T-helper 1 cell (primary cell): ENCODE data around the gene IHH.

ENCODE experiments used
- DNase-seq, 5 donors: peaks; one replicate each; pipeline ENCODE4 v3.0.0-alpha.2; 2012 to 2020

IHH gene

DNA sequence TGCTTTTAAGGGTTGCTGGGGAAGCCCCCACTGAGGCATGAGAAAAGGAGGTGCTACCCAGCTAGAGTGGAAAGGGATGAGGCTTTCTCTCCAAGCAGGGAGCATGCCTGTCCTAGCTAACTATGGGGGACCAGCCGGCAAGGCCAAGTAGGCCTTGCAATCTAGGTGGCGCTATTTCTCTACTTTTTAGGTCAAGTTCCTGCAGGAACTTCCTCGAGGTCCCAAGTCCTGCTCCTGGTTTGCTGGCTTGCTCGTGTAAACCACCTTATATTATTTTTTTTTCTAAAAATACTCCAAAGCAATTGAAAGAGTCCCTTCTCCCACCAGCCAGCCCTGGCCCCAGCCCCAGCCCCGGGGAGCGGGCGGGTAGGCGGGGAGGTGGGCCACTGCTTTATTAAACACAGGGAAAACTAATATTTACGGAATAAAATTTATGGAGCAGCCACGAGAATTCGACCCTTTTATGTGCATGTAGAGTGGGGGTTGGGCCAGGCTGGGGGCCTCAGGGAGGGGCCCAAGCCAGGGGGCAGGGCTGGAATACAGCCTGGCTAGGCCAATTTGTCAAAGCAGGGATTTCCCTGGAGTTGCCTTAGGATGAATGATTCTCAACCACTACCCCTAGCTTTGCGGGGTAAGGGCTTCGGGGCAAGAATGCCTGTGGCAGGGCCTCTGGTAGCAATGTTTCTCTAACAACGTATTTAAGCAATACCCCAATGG is 12.8 kb upstream of the IHH start:
- peak in 1 of 5 donors; percentile 21 for DNase-seq

DNA sequence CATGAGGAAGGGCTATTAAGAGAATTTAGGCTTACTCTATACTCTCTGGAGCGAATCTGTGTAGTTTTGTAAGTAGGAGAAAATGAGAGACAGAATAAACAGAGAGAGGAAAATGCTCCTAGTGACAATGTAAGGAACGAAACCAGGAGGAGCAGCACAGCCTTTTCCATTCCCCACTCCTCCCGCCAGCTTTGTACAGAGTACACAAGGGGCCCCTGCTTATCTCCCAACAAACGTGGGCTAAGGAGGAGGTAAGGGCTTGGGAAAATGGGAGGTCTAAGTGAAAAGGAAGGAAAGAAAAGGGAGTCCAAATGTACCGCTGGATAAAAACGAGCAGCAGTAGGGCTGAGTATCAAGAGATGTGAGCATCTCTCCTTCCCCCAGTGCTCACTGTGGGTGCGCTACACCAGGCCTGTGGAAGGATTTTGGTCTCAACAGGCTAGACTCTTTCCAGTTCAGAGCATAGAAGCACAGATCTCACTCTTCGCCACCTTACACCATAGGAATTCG is 12.1 kb upstream of the IHH start:
- no peak for DNase-seq

DNA sequence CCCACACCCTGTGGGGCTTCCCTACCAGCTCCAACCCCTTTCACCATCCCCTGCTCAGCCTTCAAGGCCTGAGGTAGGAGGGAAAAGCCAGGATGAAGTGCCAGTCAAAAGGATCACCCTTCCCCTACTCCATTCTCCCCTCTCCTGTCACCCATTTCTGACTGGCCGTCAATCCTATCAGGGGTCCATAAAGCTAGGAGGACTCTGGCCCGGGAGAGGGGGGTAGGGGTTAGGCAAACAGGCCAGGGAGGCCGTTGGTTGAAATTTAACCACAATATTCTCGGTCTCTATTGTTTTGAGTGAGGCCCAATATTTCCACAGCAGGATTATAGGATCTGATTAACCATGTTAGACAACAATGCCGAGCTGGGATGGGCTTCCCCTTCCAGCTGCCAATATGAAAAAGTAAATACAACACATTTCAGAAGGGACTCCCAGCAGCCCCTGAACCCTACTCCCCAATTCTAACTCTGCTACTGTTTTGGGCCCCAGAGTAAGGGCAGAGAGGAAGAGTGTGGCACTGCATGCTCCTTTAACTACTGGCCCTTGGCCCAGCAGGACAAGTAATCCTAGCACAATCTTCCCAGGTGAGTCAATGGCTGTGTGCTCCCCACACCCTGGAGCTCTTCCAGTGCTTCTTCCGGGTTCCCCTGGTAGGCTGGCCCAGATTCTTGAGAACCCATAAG is 10.6 kb upstream of the IHH start:
- DNase-seq = no peak

DNA sequence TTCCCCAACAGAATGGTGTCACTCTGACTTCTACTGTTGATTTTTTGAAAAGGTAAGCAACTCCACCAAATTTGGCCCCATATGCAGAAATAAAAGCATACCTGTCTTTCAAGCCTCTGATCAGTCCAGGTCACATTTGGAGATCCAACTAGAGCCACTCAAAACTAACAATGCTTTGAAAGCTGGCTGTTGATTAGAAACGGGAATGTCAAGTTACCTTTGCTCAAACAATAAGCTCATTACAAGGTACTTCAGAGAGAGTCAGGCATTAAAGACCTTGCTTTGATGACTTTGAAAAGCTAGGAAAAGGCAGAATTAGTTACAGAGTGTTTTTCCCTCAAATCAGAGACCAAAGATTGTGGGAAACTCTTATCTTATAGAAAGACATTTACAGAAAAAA is 4.8 kb upstream of the IHH start:
- no peak for DNase-seq

DNA sequence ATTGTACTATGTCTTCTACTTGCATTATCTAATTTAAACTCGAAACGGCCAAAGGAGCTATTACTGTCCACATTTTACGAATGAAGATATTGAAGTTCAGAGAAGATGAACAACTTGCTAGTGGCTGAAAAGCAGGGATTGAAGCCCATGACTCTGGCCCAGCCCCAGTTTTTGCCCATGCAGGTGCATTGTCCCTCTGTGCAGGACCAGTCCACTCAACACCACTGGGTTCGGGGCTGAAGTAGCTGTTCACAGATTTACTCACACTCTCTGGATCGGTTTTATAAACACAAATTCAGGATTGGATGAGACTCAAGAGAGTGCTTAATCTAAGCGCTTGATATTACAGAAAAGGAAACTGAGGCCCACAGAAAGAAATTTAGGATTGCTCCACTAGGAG is 1.4 kb upstream of the IHH start:
- DNase-seq = no peak

DNA sequence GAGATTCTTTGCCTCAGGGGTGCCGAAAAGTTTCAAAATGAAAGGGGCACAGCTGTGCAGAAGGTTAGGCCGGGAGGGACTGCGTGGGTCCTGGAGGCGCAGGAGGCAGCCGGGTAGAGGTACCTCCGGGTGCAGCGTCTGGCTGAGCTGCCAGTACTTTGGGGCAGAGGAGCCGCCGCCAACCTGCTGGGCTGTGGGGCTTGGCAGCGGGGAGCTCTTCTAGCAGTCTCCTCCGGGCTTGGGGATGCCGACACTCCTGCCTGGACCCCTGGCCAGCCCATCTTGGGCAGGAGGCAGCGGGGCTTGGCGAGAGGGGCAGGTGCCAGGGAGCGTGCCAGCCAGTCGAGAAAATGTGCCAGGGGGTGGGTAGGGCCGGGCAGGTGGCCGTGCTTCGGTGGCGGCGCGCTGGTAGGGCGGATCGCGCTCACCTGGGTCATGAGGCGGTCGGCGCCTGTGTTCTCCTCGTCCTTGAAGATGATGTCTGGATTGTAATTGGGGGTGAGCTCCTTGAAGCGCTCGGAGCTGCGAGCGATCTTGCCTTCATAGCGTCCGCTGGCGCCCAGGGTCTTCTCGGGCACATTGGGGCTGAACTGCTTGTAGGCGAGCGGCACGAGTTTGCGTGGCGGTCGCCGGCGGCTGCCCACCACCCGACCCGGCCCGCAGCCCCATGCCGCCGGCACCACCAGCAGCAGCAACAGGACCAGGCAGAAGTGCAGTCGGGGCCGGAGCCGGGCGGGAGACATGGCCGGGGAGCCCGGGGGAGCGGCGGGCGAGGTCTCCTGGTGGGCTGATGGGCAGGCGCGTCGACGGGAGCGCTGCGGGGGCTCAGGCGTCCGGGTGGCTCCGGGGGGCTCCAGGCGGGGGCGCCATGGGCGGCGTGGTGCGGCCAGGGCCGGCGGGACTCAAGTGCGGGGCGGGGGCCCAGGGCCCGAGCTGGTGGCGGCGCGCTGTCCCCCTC is 717 bp downstream of the IHH start:
- DNase-seq = no peak

DNA sequence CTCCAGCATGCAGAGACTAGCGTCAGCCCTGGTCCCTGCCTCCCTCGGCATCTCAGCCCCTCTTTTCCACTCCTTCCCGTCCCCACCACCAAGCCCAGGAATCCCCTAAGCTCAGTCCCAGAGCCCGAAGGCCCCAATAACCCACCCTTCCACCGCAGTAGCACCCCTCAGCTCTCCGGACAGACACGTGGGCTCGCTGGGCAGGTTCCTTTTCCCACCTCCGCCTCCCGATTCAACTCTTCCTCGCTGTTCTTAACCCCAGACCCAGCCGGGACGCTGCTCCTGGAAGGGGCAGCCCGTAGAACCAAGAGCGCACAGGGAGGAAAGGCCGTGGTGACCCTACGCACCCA is 1.4 kb downstream of the IHH start:
- DNase-seq = no peak

DNA sequence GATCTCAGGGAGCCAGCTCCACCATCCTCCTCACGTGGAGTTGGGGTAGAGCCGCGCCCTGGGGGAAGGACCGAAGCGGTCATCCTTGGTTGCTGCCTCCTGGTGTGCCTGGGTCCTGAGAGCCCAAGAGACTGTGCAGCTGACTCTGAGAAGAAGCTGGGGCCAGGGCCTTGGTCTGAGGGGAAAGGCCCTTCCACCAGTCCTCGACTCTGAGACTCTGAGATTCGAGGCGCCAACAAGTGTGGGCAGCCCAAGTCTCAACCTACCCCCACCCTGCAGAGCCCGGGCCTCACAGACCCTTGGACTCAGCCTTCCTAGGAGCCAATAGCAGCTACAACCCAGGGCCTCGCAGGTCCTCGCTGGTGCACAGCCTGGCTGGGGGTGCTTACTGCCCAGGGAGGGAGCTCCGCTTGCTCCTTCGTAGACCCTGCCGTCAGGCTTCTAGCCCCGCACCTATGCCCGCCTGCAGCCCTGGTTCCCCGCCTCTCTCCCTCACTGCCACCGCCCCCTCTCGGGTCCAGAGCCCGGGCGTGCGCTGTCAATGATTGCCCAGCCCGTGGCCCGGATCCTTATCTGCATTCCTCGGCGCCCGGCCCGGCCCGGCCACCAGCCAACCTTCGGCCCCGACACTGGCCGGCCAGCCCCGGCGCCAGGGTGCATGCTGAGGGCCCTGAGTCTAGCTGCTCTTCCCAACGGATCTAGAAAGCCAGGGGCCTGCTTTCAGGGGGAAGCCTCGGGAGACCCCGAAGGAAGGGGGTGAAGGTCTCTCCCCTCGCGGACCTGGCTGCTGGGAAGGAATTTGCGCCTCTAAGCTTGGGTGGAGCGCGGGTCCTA is 2.0 kb downstream of the IHH start:
- DNase-seq = no peak

DNA sequence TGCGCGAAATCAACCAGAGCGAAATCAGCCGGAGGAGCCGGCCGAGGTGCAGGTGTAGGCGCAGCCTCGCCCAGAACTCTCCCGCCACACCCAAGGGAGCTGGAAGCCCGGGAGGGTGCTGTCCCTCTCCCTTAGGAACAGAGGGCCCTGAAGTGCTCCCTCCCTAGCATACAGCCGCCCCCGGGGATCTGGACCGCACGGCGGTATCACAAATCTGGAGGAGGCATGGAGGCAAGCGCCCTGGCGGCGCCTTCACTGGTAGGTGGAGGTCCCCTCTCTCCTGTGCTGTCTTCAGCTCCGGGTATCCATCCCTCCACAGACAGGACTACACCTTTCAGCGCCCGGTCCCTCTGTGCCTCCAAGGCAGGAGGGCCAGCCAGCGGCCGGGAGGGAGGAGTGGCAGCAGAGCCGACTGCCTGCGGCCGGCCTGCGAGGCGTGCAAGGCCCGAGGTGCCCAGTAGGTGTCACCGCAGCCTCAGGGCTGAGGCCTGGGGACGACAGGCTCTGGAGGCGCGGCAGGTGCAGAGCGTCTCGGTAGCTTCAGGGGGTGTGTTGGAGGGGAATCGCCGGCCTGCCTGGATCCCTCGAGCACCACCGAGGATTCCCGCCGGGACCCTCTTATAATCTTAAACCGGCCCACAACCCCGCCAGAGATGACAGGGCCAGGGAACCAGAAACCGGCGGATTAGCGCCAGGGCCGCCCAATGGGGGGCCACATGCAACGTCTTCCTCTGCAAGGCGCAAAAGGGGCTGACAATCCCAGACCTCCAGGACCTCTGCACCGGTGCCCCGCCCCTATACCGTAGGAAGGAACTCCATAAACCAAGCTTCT is 2.8 kb downstream of the IHH start:
- DNase-seq = peak; percentile 47 to 71 (median 66)

DNA sequence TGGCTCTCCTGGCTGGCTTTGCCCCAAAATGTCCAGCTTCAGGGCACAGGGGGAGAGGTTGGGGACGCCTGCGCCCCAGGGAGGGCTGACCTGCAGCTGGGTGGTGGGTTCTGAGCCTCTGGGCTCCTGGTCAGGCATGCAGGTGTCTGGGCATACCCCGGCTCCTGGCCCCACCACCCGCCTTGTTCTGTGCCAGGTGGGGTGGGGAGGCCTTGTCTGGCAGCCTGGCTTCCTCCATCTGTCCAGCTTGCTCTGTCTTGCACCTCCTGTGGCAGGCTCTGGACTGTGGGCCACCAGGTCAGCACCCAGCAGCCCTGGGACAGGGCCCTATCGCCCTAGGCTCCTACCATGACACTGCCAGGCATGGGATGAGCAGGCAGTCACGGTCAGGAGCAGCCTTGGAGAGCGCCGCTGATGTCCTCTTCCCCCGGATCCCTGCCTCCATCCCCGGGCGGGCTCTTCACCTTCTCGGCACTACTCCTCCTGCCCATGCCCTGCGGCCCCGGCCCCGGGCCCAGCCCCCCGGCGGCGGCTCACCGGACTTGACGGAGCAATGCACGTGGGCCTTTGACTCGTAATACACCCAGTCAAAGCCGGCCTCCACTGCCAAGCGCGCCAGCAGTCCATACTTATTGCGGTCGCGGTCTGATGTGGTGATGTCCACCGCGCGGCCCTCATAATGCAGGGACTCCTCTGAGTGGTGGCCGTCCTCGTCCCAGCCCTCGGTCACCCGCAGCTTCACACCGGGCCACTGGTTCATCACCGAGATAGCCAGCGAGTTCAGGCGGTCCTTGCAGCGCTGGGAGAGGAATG is 3.6 kb downstream of the IHH start:
- DNase-seq = no peak

DNA sequence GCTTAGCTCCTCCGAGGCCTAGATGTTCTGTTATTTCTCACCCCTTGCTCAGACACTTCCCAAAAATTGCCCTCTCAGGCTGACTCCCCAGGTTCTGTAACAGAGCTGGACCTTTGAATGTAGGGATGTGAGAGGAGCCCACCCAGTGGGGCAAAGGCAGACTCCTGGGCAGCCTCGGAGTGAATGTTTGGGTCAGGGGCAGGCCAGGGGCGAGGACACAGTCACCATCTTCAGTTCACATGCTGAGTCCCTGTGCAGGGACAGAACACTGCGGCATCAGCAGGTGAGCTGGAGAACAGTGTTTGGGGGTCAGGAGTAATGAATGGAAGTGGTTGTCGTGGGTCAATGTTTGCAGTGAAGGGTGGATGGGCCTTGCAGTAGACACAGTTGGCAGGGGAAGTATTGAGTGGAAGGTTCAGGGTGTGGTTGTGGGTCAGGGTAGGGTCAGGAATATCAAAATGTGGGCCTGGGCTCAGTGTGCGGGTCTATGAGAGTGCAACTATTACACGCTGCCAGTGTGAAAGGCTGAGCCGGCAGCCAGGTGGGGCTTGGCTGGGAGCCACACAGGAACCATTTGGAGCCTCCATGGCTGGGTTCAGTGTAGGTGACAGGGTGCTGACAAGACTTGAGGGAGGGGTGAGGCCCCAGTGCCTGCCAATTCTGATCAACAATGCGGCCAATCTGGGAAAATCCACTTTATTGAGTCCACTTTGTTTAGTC is 4.4 kb downstream of the IHH start:
- DNase-seq = no peak

DNA sequence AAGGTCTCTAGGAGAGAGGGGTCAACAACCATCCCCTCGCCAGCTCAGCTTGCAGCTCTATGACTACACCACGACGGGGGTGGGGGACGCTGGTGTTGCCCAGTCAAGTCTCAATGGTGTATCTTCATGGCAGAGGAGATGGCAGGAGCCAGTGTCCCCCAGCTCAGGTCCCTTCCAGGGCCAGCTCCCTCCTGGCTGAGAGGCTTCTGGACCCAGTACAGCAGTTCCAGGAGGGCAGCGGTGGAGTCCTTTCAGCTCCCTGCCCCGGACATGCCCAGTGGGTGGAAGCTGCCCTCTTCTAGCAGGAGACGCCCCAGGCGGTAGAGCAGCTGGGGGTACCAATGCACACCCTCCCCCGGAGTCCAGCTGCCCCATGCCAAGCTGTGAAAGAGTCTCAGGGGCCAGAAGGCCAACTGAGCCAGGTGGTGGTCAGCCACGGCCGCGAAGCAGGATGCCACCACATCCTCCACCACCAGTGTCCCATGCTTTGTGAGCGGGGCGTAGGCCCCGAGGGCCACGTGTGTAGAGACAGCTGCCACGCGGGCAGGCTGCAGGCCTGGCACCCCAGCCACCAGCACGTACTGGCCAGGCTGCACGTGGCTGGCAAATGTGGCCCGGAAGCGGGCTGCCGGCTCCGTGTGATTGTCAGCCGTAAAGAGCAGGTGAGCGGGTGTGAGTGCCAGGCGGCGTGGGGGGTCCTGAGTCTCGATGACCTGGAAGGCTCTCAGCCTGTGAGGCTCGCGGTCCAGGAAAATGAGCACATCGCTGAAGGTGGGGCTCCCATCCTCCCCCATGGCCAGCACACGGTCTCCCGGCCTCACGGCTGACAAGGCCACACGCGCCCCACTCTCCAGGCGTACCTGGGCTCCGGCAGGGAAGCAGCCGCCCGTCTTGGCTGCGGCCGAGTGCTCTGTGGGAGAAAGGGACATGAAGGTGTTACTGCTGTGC is 5.5 kb downstream of the IHH start:
- DNase-seq = no peak

DNA sequence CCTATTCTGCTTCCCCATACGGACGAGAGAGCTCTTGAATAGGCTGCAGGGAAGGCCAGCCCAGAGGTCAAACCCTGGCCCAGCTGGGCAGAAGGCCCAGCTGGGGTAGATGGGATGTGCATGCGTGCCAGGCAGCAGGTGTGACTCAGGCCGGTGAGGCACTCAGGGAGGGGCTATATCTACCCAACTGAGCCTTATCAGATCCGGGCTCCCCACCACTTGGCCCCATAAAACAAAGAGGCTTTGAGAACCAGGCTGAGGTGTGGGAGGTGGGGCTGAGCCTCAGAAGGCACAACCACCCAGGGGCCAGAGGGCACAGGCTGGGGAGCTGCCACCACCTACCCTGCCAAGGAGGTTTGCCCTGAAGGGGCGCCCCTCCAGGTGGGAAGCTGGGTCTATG is 11.4 kb downstream of the IHH start:
- no peak for DNase-seq

DNA sequence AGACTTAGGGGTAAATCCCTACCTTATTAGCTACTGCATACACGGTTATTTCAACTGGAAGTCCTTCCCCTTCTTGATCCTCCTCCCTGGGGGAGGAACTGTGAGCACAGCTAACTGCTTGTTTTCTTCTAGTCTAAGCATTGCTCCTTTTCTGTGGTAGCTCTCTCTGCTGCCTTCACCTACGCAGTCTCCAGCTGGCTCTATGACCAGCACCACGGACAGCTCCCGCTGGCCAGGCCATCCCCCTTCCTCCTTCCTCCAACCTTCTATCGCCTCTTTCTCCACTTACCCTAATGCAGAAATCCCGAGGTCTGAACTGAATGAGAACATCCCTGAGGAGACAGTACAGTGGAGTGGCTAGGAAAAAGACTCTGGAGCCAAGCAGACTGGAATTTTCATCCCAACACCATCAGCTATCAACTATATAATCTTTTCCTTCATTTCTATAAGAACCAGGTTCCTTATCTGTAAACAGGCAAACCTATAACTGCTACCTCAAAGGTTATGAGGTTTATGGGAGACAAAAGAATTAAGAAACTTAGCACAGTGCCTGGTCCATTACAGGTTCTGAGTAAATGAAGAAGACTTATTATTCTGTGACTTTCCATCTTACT is 14.7 kb downstream of the IHH start:
- no peak for DNase-seq

DNA sequence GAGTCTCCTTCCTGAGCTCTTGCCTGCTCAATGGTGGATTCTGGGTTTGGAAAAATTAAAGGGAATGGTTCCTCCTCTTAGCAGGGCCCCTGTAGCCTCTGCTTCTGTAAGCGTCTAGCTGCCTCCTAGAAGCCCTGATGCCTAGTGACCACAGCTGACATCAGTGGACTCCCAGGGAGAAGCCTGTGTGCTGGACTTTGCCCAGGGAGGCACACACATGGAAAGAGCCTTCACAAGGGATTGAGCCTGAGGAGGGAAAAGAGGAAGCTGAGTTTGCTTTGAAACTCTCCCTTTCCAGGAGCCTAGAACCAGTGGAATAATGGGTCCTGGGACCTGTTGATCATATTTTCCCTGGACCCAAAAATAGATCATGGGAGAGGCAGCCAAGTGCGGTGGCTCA is 18.0 kb downstream of the IHH start:
- DNase-seq = no peak

DNA sequence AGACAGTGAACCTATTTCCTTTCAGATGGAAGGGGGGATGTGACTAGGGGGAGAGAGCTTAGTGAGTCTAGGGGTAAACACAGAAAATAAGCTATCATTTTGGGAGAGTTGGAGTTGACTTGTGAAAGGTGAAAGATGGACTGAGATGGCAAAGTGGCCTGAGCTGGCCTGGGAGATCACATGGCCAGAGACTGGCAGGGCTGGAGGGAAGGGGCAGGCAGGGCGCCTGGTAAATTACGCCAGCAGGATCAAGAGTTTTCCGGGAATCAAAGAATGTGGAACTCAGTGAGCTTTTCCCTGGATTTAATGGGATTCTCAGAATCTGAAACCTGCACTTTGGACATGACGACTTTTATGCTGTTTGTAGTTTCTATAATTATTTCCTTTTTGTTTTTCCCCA is 18.6 kb downstream of the IHH start:
- DNase-seq = no peak

DNA sequence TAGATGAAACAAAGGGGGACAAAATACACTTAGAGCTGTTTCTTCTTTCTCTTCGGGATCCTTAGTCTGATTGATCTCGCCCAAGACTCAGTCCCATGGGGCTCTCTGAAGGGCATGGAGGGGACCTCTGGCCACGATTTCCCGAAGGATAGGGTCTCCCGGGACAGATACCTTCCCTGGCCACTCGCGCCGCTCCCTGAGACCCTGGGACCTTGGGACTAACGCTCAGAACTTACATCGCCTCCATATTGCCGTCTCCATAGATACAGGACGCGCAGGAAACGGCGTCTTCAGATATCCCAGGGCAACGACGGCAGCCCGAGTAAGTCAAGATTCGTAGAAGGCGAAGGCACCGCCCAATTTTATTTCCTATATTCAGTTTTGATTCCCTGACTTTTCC is 19.5 kb downstream of the IHH start, which contains the start of gene CFAP65:
Gene CFAP65, minus strand, starts transcription at position 265 of the 400 bp plus-strand sequence. CDS start 2,468 bp downstream, outside the sequence.
- DNase-seq = no peak

DNA sequence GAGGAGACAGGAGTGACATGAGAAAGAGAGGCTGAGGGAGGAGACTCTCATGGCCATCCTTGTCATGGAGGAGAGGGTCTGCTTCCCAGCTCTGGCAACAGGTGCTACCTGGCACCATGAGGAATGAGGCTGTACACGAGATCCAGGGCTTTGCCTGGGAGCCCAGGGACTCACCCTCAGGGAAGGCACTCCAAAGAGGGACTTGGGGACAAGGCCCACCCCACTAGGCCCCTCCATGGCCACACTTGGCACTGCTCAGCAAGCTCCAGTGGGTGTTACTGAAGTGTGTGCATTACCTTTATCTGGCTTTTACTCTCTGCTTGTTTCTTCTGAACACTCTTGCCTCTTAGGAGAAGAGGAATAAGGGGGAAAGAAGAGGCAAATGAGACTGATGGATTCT is 22.1 kb downstream of the IHH start:
- DNase-seq = no peak
